ENCODE measurements around the gene P2RX4. TPM values are rescaled to one million over a fixed set of nuclear protein-coding genes. Genes with fewer than 3 reads are reported as not detected.

Gene P2RX4
- total RNA-seq, 1 experiment from 2014 or later: 7.6 TPM

DNA sequence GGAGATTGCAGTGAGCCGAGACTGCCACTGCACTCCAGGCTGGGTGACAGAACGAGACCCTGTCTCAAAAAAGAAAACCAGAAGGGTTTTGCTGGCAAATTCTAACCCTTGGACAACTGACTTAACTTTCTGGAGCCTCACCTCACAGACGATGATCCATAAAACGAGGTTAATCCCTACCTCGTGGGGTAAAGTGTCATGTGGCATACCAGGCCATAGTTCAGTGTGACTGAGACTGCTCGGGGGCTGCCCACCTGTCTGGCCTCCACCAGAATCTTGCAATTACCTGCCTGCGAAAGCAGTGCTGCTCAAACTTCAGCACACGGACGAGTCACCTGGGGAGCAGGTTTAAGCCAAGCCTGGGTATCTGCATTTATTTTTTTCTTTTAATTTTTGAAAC is 26.8 kb downstream of the P2RX4 start:
- no peak overlapping the region for H3K4me3 ChIP-seq (ENCODE audit: low read depth, low read length, poor library complexity, severe bottlenecking)
- ChIA-PET POLR2A (ENCODE audit: low non-redundant PET) (no interaction called here), CTCF (no interaction called here)
- no peak overlapping the region for H3K27ac ChIP-seq (ENCODE audit: low read depth, low read length, poor library complexity, severe bottlenecking)
- H3K4me1 ChIP-seq (ENCODE audit: insufficient read depth, low read length, poor library complexity, severe bottlenecking): no peaks in the 10 kb centered on the region
- intact Hi-C loops (cut with micrococcal nuclease; ENCODE audit: unreplicated experiment): no loop called here
- peaks cover 7% of the 10 kb centered on the region for H3K36me3 ChIP-seq (ENCODE audit: insufficient read depth, low read length, poor library complexity, severe bottlenecking)
- no peak for DNase-seq (ENCODE audit: low spot score)
- H3K9me3 ChIP-seq (ENCODE audit: low read depth, low read length, poor library complexity, severe bottlenecking): no peaks in the 10 kb centered on the region
- no TSS peak for BruUV-seq (replicated peaks)
- H3K27me3 ChIP-seq (replicated peaks; ENCODE audit: insufficient read depth, low read depth, low read length, poor library complexity): no peaks in the 10 kb centered on the region
- TF ChIP-seq, protein P1, sequence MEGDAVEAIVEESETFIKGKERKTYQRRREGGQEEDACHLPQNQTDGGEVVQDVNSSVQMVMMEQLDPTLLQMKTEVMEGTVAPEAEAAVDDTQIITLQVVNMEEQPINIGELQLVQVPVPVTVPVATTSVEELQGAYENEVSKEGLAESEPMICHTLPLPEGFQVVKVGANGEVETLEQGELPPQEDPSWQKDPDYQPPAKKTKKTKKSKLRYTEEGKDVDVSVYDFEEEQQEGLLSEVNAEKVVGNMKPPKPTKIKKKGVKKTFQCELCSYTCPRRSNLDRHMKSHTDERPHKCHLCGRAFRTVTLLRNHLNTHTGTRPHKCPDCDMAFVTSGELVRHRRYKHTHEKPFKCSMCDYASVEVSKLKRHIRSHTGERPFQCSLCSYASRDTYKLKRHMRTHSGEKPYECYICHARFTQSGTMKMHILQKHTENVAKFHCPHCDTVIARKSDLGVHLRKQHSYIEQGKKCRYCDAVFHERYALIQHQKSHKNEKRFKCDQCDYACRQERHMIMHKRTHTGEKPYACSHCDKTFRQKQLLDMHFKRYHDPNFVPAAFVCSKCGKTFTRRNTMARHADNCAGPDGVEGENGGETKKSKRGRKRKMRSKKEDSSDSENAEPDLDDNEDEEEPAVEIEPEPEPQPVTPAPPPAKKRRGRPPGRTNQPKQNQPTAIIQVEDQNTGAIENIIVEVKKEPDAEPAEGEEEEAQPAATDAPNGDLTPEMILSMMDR (conservative IDR thresholded peaks at IDR 0.05; ENCODE audit: low read depth, low read length): no peak
- no peak for TF ChIP-seq EZH2 (IDR thresholded peaks at IDR 0.05; ENCODE audit: borderline replicate concordance, low read depth, low read length, poor library complexity, severe bottlenecking)

DNA sequence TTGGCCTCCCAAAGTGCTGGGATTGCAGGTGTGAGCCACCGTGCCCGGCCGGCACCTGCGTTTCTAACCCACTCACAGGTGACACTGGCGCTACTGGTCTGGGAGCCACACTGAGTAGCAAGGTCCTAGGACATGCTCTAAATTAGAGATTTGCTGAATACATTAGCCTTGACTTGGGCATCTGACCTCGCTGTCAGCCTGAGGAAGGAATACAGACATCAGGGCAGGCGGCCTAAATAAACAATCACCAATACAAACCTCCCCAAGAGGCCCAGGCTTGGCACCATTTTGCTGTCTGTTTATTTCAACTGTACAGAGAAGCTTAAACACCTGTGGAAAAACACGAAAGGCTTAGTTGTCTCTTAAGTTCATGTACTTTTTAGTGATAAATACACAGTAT is 27.5 kb downstream of the P2RX4 start:
- DNase-seq (ENCODE audit: low spot score): no peak
- intact Hi-C loops (cut with micrococcal nuclease; ENCODE audit: unreplicated experiment): no loop called here
- ChIA-PET POLR2A (ENCODE audit: low non-redundant PET) (no interaction called here), CTCF (no interaction called here)
- no peaks in the 10 kb centered on the region for H3K4me1 ChIP-seq (ENCODE audit: insufficient read depth, low read length, poor library complexity, severe bottlenecking)
- no peak for TF ChIP-seq EZH2 (IDR thresholded peaks at IDR 0.05; ENCODE audit: borderline replicate concordance, low read depth, low read length, poor library complexity, severe bottlenecking)
- TF ChIP-seq, protein P1 (conservative IDR thresholded peaks at IDR 0.05; ENCODE audit: low read depth, low read length): no peak
- no peaks in the 10 kb centered on the region for H3K9me3 ChIP-seq (ENCODE audit: low read depth, low read length, poor library complexity, severe bottlenecking)
- peaks cover 7% of the 10 kb centered on the region for H3K36me3 ChIP-seq (ENCODE audit: insufficient read depth, low read length, poor library complexity, severe bottlenecking)
- no TSS peak for BruUV-seq (replicated peaks)
- H3K4me3 ChIP-seq (ENCODE audit: low read depth, low read length, poor library complexity, severe bottlenecking): no peak overlapping the region
- H3K27ac ChIP-seq (ENCODE audit: low read depth, low read length, poor library complexity, severe bottlenecking): no peak overlapping the region
- H3K27me3 ChIP-seq (replicated peaks; ENCODE audit: insufficient read depth, low read depth, low read length, poor library complexity): no peaks in the 10 kb centered on the region

DNA sequence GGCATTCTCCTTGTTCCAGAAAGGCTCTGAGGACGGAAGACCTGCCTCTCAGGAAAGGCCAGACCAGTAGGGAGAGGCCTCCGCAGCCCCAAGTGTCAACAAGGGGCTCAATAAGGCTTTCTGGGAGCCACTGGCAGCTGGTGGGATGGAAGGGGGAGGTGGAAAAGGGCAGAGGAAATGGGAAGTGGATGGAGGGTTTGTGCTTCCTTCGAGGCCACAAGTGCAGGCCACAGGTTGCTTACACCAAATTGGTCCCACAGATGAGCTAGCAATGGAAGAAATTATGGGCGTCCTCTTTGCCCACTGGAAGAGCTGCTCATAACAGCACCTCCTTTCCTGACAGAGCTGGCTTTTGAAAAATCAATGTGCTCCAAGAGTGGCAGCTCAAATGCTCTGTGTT is 28.2 kb downstream of the P2RX4 start:
- intact Hi-C loops (cut with micrococcal nuclease; ENCODE audit: unreplicated experiment): no loop called here
- POLR2A ChIA-PET (ENCODE audit: low non-redundant PET): no interaction called here
- no TSS peak for BruUV-seq (replicated peaks)

More for the DNA sequence above, 28.2 kb downstream of the P2RX4 start:
- Histone ChIP-seq H3K27me3 (replicated peaks; ENCODE audit: insufficient read depth, low read depth, low read length, poor library complexity) (no peaks in the 10 kb centered on the region), H3K36me3 (ENCODE audit: insufficient read depth, low read length, poor library complexity, severe bottlenecking) (peaks cover 7% of the 10 kb centered on the region), H3K27ac (ENCODE audit: low read depth, low read length, poor library complexity, severe bottlenecking) (no peak overlapping the region), H3K4me3 (ENCODE audit: low read depth, low read length, poor library complexity, severe bottlenecking) (no peak overlapping the region), H3K4me1 (ENCODE audit: insufficient read depth, low read length, poor library complexity, severe bottlenecking) (no peaks in the 10 kb centered on the region), H3K9me3 (ENCODE audit: low read depth, low read length, poor library complexity, severe bottlenecking) (no peaks in the 10 kb centered on the region)
- TF ChIP-seq EZH2 (IDR thresholded peaks at IDR 0.05; ENCODE audit: borderline replicate concordance, low read depth, low read length, poor library complexity, severe bottlenecking): no peak
- TF ChIP-seq, protein P1 (conservative IDR thresholded peaks at IDR 0.05; ENCODE audit: low read depth, low read length): no peak
- CTCF ChIA-PET: no interaction called here
- DNase-seq (ENCODE audit: low spot score): no peak

All from A673 (cell line).